CD4-positive, CD25-positive, alpha-beta regulatory T cell (primary cell): ENCODE measurements around the gene EEF1AKMT2. TPM values are rescaled to one million over a fixed set of nuclear protein-coding genes. Genes with fewer than 3 reads are reported as not detected.
A peak's percentile ranks its signal among the peaks of the same experiment; 100 is the strongest.

Experiments
- ATAC-seq, 2 donors: fragments of 150-1000 bp; cut with Tn5 transposase; one replicate each; pipeline ENCODE4 v1.10.0; 2021; ENCODE audit warnings: low read depth in 2 of 2, moderate number of reproducible peaks in 2 of 2, moderate library complexity in 1 of 2
- DNase-seq, 3 donors: peaks; one replicate each; pipeline versions ENCODE4 v3.0.0 to v3.0.0-alpha.2; 2012 to 2022; ENCODE audit warnings: mixed read lengths in 1 of 3
- H3K27ac ChIP-seq: one replicate; pipeline ENCODE4 v1.7.0; 2013; ENCODE audit warnings: mild to moderate bottlenecking, low read length; ENCODE audit not compliant: insufficient read depth, poor library complexity, severe bottlenecking
- H3K27me3 ChIP-seq: one replicate; pipeline ENCODE4 v1.7.0; 2013; ENCODE audit warnings: low read length; ENCODE audit not compliant: control insufficient read depth, insufficient read depth
- H3K36me3 ChIP-seq: one replicate; pipeline ENCODE4 v1.7.0; 2013; ENCODE audit warnings: mild to moderate bottlenecking, low read length, moderate library complexity; ENCODE audit not compliant: control insufficient read depth, insufficient read depth
- H3K4me1 ChIP-seq: 2 replicates; pipeline ENCODE4 v1.7.0; 2013; ENCODE audit warnings: mild to moderate bottlenecking, low read length; ENCODE audit not compliant: insufficient read depth, control insufficient read depth, poor library complexity, severe bottlenecking
- H3K4me3 ChIP-seq: one replicate; pipeline ENCODE4 v1.7.0; 2013; ENCODE audit warnings: low read depth, mild to moderate bottlenecking, low read length, moderate library complexity
- H3K9me3 ChIP-seq, 2 experiments: 1 replicate in 1 of 2; 2 replicates in 1 of 2; pipeline ENCODE4 v1.7.0; 2013; ENCODE audit warnings: low read length in 2 of 2, mild to moderate bottlenecking in 1 of 2, moderate library complexity in 1 of 2; ENCODE audit not compliant: control insufficient read depth in 2 of 2
- H3K27ac Mint-ChIP-seq, 3 donors: one replicate each; pipeline ENCODE4 v1.8.0; 2020 to 2022; ENCODE audit warnings: mild to moderate bottlenecking in 3 of 3, mixed read lengths in 3 of 3, moderate library complexity in 2 of 3
- H3K27me3 Mint-ChIP-seq: one replicate; pipeline ENCODE4 v1.8.0; 2022; ENCODE audit warnings: mild to moderate bottlenecking, mixed read lengths
- H3K36me3 Mint-ChIP-seq: one replicate; pipeline ENCODE4 v1.8.0; 2020; ENCODE audit warnings: mixed read lengths
- H3K4me1 Mint-ChIP-seq, 4 donors: one replicate each; pipeline ENCODE4 v1.8.0; 2020 to 2022; ENCODE audit warnings: mixed read lengths in 4 of 4, mild to moderate bottlenecking in 1 of 4
- H3K4me3 Mint-ChIP-seq, 4 donors: one replicate each; pipeline ENCODE4 v1.8.0; 2020 to 2022; ENCODE audit warnings: mild to moderate bottlenecking in 4 of 4, mixed read lengths in 4 of 4, moderate library complexity in 3 of 4
- H3K9me3 Mint-ChIP-seq, 7 donors: one replicate each; pipeline ENCODE4 v1.8.0; 2020 to 2022; ENCODE audit warnings: mixed read lengths in 7 of 7, mild to moderate bottlenecking in 3 of 7, moderate library complexity in 2 of 7
- polyA plus RNA-seq, 4 donors: library from polyadenylated mRNA; unstranded; fragments of 300-500 nt; fragmentation: Illumina TruSeq; gene quantifications; one replicate each; pipeline ENCODE4 v1.2.3, GENCODE V29; 2021
- total RNA-seq: library from RNA; stranded (reverse); gene quantifications from one replicate; pipeline ENCODE4 v1.2.3, GENCODE V29; 2022

EEF1AKMT2 gene
- total and polyA plus RNA-seq, 5 donors from 2014 or later = 15.9 to 30.5 (median 25.8) TPM

GRCh38 chr10:124723826-124724225 is 67.9 kb downstream of the EEF1AKMT2 start:
- Mint-ChIP-seq H3K4me3 (peak overlapping the region; percentile 73 to 88 (median 85)), H3K36me3 (peaks cover 4% of the 10 kb centered on the region), H3K27me3 (peaks cover 4% of the 10 kb centered on the region), H3K9me3 (no peaks in the 10 kb centered on the region), H3K4me1 (peaks cover 27 to 99% (median 80%) of the 10 kb centered on the region in 4 donors), H3K27ac (peak overlapping the region; percentile 97 to 99 (median 99))
- Histone ChIP-seq H3K27me3 (no peaks in the 10 kb centered on the region), H3K4me3 (peak overlapping the region; percentile 63), H3K27ac (peak overlapping the region; percentile 97), H3K4me1 (peaks cover 100% of the 10 kb centered on the region), H3K9me3 (no peaks in the 10 kb centered on the region), H3K36me3 (no peaks in the 10 kb centered on the region)
- no peak for DNase-seq
- no peak for ATAC-seq

- Histone ChIP-seq H3K4me1 (peaks cover 100% of the 10 kb centered on the region), H3K27me3 (no peaks in the 10 kb centered on the region), H3K4me3 (peak overlapping the region; percentile 63), H3K9me3 (no peaks in the 10 kb centered on the region), H3K36me3 (no peaks in the 10 kb centered on the region), H3K27ac (peak overlapping the region; percentile 97)
- DNase-seq (peak; percentile 33 to 74 (median 56)), ATAC-seq (peak; percentile 7 to 15)
- peaks cover 6% of the 10 kb centered on the region for H3K27me3 Mint-ChIP-seq
- H3K4me1 Mint-ChIP-seq = peaks cover 24 to 99% (median 78%) of the 10 kb centered on the region in 4 donors
- peak overlapping the region; percentile 73 to 88 (median 85) for H3K4me3 Mint-ChIP-seq
- H3K9me3 Mint-ChIP-seq = no peaks in the 10 kb centered on the region
- peak overlapping the region; percentile 97 to 99 (median 99) for H3K27ac Mint-ChIP-seq
- no peaks in the 10 kb centered on the region for H3K36me3 Mint-ChIP-seq
Measured at GRCh38 chr10:124722798-124723783, 68.6 kb downstream of the EEF1AKMT2 start.

- Mint-ChIP-seq H3K27me3 (peaks cover 6% of the 10 kb centered on the region), H3K27ac (peak overlapping the region; percentile 94 to 99 (median 97)), H3K9me3 (no peaks in the 10 kb centered on the region), H3K4me3 (peak overlapping the region; percentile 42 to 84 (median 80)), H3K36me3 (no peaks in the 10 kb centered on the region), H3K4me1 (peaks cover 21 to 99% (median 80%) of the 10 kb centered on the region in 4 donors)
- no peaks in the 10 kb centered on the region for H3K36me3 ChIP-seq
- H3K27me3 ChIP-seq = no peaks in the 10 kb centered on the region
- DNase-seq = no peak
- H3K9me3 ChIP-seq = no peaks in the 10 kb centered on the region
- peak overlapping the region; percentile 97 for H3K27ac ChIP-seq
- ATAC-seq = no peak
- peaks cover 100% of the 10 kb centered on the region for H3K4me1 ChIP-seq
- peak overlapping the region; percentile 54 for H3K4me3 ChIP-seq
Measured at GRCh38 chr10:124721330-124722045, 70.2 kb downstream of the EEF1AKMT2 start.

- peaks cover 24 to 99% (median 81%) of the 10 kb centered on the region in 4 donors for H3K4me1 Mint-ChIP-seq
Measured at GRCh38 chr10:124719213-124719851, 72.4 kb downstream of the EEF1AKMT2 start.

GRCh38 chr10:124717911-124718741 is 73.6 kb downstream of the EEF1AKMT2 start:
- Mint-ChIP-seq H3K27ac (peak overlapping the region; percentile 97 to 99 (median 98)), H3K9me3 (no peaks in the 10 kb centered on the region), H3K4me3 (peak overlapping the region; percentile 49 to 79 (median 74)), H3K36me3 (peaks cover 1% of the 10 kb centered on the region), H3K27me3 (peaks cover 6% of the 10 kb centered on the region), H3K4me1 (peaks cover 31 to 99% (median 82%) of the 10 kb centered on the region in 4 donors)
- H3K27ac ChIP-seq = peak overlapping the region; percentile 97
- peaks cover 99% of the 10 kb centered on the region for H3K4me1 ChIP-seq
- ATAC-seq (peak; percentile 84 to 89), DNase-seq (peak; percentile 78 to 96 (median 86))
- H3K36me3 ChIP-seq = no peaks in the 10 kb centered on the region
- no peaks in the 10 kb centered on the region for H3K27me3 ChIP-seq
- H3K4me3 ChIP-seq = peak overlapping the region; percentile 79
- H3K9me3 ChIP-seq = no peaks in the 10 kb centered on the region

More at GRCh38 chr10:124719213-124719851, 72.4 kb downstream of the EEF1AKMT2 start:
- H3K4me3 ChIP-seq = peak overlapping the region; percentile 79
- H3K27me3 ChIP-seq = no peaks in the 10 kb centered on the region
- Mint-ChIP-seq H3K27me3 (peaks cover 6% of the 10 kb centered on the region), H3K27ac (peak overlapping the region; percentile 97 to 99 (median 98)), H3K9me3 (no peaks in the 10 kb centered on the region), H3K4me3 (peak overlapping the region; percentile 49 to 79 (median 74)), H3K36me3 (no peaks in the 10 kb centered on the region)
- H3K36me3 ChIP-seq = no peaks in the 10 kb centered on the region
- peaks cover 99% of the 10 kb centered on the region for H3K4me1 ChIP-seq
- peak overlapping the region; percentile 97 for H3K27ac ChIP-seq
- ATAC-seq (peak; percentile 38 to 45), DNase-seq (peak; percentile 59 to 93 (median 85))
- no peaks in the 10 kb centered on the region for H3K9me3 ChIP-seq

- H3K9me3 ChIP-seq = no peaks in the 10 kb centered on the region
- Mint-ChIP-seq H3K27me3 (peaks cover 6% of the 10 kb centered on the region), H3K9me3 (no peaks in the 10 kb centered on the region), H3K4me3 (peak overlapping the region; percentile 49 to 79 (median 74)), H3K36me3 (peaks cover 3% of the 10 kb centered on the region), H3K4me1 (peaks cover 28 to 98% (median 81%) of the 10 kb centered on the region in 4 donors), H3K27ac (peak overlapping the region; percentile 97 to 99 (median 98))
- H3K27me3 ChIP-seq = no peaks in the 10 kb centered on the region
- no peak for DNase-seq
- no peaks in the 10 kb centered on the region for H3K36me3 ChIP-seq
- H3K27ac ChIP-seq = peak overlapping the region; percentile 97
- peak overlapping the region; percentile 79 for H3K4me3 ChIP-seq
- ATAC-seq = no peak
- peaks cover 99% of the 10 kb centered on the region for H3K4me1 ChIP-seq
Measured at GRCh38 chr10:124717041-124717757, 74.5 kb downstream of the EEF1AKMT2 start.
